ENCODE results near the gene CA5B.

DNA sequence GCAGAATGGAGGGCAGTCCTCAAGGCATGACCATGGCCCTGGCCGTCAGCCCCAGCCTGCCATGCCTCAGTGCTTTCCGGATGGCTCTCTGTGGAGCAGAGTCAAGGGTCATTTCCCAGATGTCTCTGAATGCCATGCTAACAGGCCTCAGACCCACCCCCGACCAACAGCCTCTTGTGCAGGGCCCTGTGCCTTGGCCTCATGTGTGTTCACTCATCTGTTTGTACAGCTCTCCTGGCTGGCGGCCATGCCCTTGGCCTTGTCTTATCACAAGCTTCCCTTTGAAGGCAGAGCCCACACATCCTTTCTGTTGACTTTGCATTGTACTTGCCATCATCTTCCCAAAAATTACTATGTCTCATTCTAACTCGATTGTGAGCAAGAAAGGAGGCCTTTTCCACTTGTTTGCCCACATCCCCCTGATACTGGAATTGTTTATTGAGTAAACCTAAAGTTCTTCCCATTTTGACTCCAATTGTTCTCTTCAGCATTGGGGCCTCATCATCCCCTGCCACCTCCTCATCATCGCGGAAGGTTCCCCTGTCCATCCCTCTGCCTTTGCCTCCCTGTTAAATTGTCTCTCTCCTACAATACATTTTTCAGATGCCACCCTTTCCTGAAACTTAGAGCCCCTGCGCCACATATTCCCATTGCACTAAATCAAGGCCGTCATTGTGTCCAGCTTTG lies 6.3 kb downstream of the CA5B start:
- no peak for TF ChIP-seq POLR2AphosphoS5 (IDR thresholded peaks at IDR 0.05)
- TF ChIP-seq POLR2A (IDR thresholded peaks at IDR 0.05) = no peak
- TF ChIP-seq, protein P1, sequence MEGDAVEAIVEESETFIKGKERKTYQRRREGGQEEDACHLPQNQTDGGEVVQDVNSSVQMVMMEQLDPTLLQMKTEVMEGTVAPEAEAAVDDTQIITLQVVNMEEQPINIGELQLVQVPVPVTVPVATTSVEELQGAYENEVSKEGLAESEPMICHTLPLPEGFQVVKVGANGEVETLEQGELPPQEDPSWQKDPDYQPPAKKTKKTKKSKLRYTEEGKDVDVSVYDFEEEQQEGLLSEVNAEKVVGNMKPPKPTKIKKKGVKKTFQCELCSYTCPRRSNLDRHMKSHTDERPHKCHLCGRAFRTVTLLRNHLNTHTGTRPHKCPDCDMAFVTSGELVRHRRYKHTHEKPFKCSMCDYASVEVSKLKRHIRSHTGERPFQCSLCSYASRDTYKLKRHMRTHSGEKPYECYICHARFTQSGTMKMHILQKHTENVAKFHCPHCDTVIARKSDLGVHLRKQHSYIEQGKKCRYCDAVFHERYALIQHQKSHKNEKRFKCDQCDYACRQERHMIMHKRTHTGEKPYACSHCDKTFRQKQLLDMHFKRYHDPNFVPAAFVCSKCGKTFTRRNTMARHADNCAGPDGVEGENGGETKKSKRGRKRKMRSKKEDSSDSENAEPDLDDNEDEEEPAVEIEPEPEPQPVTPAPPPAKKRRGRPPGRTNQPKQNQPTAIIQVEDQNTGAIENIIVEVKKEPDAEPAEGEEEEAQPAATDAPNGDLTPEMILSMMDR (IDR thresholded peaks at IDR 0.05) = no peak
- TF ChIP-seq EP300 (IDR thresholded peaks at IDR 0.05) = no peak
